PC-3 (cell line): ENCODE results near the gene TMPRSS3. TPM values are rescaled to one million over a fixed set of nuclear protein-coding genes. Genes with fewer than 3 reads are reported as not detected.

Experiments
- ATAC-seq: fragments of 200-7000 bp; cut with Tn5 transposase; 2 replicates; pipeline ENCODE4 v1.9.1; 2020; ENCODE audit warnings: mild to moderate bottlenecking, moderate library complexity
- BruUV-seq: library from RNA; stranded (reverse); fragments of 400-500 nt; replicated peaks from 2 replicates; lab custom pipeline; 2021; lab: Mats Ljungman, UMichigan
- CTCF ChIA-PET: fragments of 300-600 bp; sonication (Branson Sonifier 250); formaldehyde crosslinking; loops from one replicate; lab custom pipeline; 2022; ENCODE audit warnings: antibody characterized with exemption; lab: Charles Lee
- POLR2A ChIA-PET: fragments of 300-600 bp; sonication (Branson Sonifier 250); formaldehyde crosslinking; loops from one replicate; lab custom pipeline; 2022; ENCODE audit warnings: antibody characterized with exemption; ENCODE audit not compliant: unreplicated experiment; lab: Charles Lee
- DNase-seq: peaks from one replicate; pipeline ENCODE4 v3.0.0-alpha.2; 2015
- H2AFZ ChIP-seq: fragments of 300-600 bp; sonication (generic); 2 replicates; pipeline ENCODE4 v1.6.0; 2016; ENCODE audit warnings: antibody characterized with exemption, low read length
- H3F3A ChIP-seq: fragments of 300-600 bp; sonication (generic); one replicate; pipeline ENCODE4 v1.6.0; 2017; ENCODE audit warnings: antibody characterized with exemption, low read length, control low read depth, mild to moderate bottlenecking; ENCODE audit not compliant: unreplicated experiment
- H3K27ac ChIP-seq: fragments of 300-600 bp; sonication (generic); 2 replicates; pipeline ENCODE4 v1.5.1; 2016; ENCODE audit warnings: mild to moderate bottlenecking, low read length
- H3K27me3 ChIP-seq: fragments of 300-600 bp; sonication (generic); 2 replicates; pipeline ENCODE4 v1.6.1; 2016; ENCODE audit warnings: low read length, mixed read lengths
- H3K36me3 ChIP-seq: fragments of 300-600 bp; sonication (generic); 2 replicates; pipeline ENCODE4 v1.6.1; 2016; ENCODE audit warnings: low read depth, mixed run types, low read length, mixed read lengths
- H3K4me1 ChIP-seq: fragments of 300-600 bp; sonication (generic); 2 replicates; pipeline ENCODE4 v1.5.1; 2016; ENCODE audit warnings: low read length; ENCODE audit not compliant: insufficient read depth
- H3K4me2 ChIP-seq: fragments of 300-600 bp; sonication (generic); 2 replicates; pipeline ENCODE4 v1.6.0; 2016; ENCODE audit warnings: low read length
- H3K4me3 ChIP-seq: fragments of 300-600 bp; sonication (generic); 2 replicates; pipeline ENCODE4 v1.5.1; 2016; ENCODE audit warnings: mild to moderate bottlenecking, low read length, mixed read lengths
- H3K79me2 ChIP-seq: fragments of 300-600 bp; sonication (generic); 2 replicates; pipeline ENCODE4 v1.6.1; 2017; ENCODE audit warnings: low read length, mixed read lengths
- H3K9ac ChIP-seq: fragments of 300-600 bp; sonication (generic); 2 replicates; pipeline ENCODE4 v1.6.0; 2016; ENCODE audit warnings: mild to moderate bottlenecking, low read length
- H3K9me2 ChIP-seq: fragments of 300-600 bp; sonication (generic); replicated peaks from 2 replicates; pipeline ENCODE4 v1.6.1; 2016; ENCODE audit warnings: mixed run types, low read length, mixed read lengths
- H3K9me3 ChIP-seq: fragments of 300-600 bp; sonication (generic); 2 replicates; pipeline ENCODE4 v1.6.1; 2016; ENCODE audit warnings: low read length, mixed read lengths
- H4K20me1 ChIP-seq: fragments of 300-600 bp; sonication (generic); 2 replicates; pipeline ENCODE4 v1.6.1; 2016; ENCODE audit warnings: low read length, mixed read lengths
- CTCF ChIP-seq: fragments of 300-600 bp; sonication (generic); conservative IDR thresholded peaks from 2 replicates; pipeline ENCODE4 v1.5.1; 2017; ENCODE audit warnings: antibody characterized with exemption, low read depth, mild to moderate bottlenecking, low read length
- EZH2 ChIP-seq: fragments of 300-600 bp; sonication (generic); IDR thresholded peaks from one replicate; pipeline ENCODE4 v1.6.1; 2017; ENCODE audit warnings: antibody characterized with exemption, mild to moderate bottlenecking, low read length; ENCODE audit not compliant: unreplicated experiment
- EZH2phosphoT487 ChIP-seq: fragments of 300-600 bp; sonication (generic); IDR thresholded peaks from 2 replicates; pipeline ENCODE4 v1.6.1; 2018; ENCODE audit warnings: mild to moderate bottlenecking, antibody characterized with exemption, low read length, borderline replicate concordance
- intact Hi-C: fragments of 100-400 bp; cut with micrococcal nuclease; formaldehyde crosslinking; loops from 2 replicates; pipeline ENCODE4 v1.9.0; 2023
- total RNA-seq: library from RNA; depleted of rRNA; stranded (reverse); fragments of >200 nt; gene quantifications from 2 replicates; pipeline ENCODE4 v1.2.3, GENCODE V29; 2014

The TMPRSS3 gene
- total RNA-seq, 1 experiment from 2014 or later = not detected

- no TSS peak for BruUV-seq
- DNase-seq = no peak
- POLR2A ChIA-PET = no interaction called here
- Histone ChIP-seq H3K9me3 (no peaks in the 10 kb centered on the region), H3K27ac (no peak overlapping the region), H2AFZ (no peak overlapping the region), H3K27me3 (no peaks in the 10 kb centered on the region), H3K9ac (no peak overlapping the region), H3K36me3 (no peaks in the 10 kb centered on the region), H3F3A (no peaks in the 10 kb centered on the region), H3K4me1 (peaks cover 21% of the 10 kb centered on the region), H3K79me2 (no peaks in the 10 kb centered on the region), H4K20me1 (no peaks in the 10 kb centered on the region), H3K4me2 (no peak overlapping the region), H3K4me3 (no peak overlapping the region), H3K9me2 (no peaks in the 10 kb centered on the region)
- CTCF ChIA-PET = interaction anchor here (0.5 to 0.7 kb wide), 2 partner anchors 24 to 68 kb away, joined by 3 read pairs; no protein-coding TSS in a partner anchor
- ATAC-seq = no peak
- intact Hi-C loops = loop anchor here (2.0 to 5.0 kb wide), 2 partner anchors 13 to 232 kb away; partner anchors contain the start of gene TFF1
- no peak for TF ChIP-seq CTCF
- TF ChIP-seq EZH2 = no peak
- TF ChIP-seq EZH2phosphoT487 = no peak
These were observed 16.2 kb downstream of the TMPRSS3 start for GRCh38 chr21:42379426-42380215.

GRCh38 chr21:42378418-42378817 is 17.4 kb downstream of the TMPRSS3 start:
- ChIA-PET CTCF (no interaction called here), POLR2A (no interaction called here)
- intact Hi-C loops = no loop called here
- H3K4me2 ChIP-seq = no peak overlapping the region
- no peaks in the 10 kb centered on the region for H3K36me3 ChIP-seq
- no peak overlapping the region for H3K9ac ChIP-seq
- no peak overlapping the region for H3K27ac ChIP-seq
- H3K4me1 ChIP-seq = peaks cover 14% of the 10 kb centered on the region
- no peak for DNase-seq
- H2AFZ ChIP-seq = no peak overlapping the region
- no TSS peak for BruUV-seq
- H3K9me3 ChIP-seq = no peaks in the 10 kb centered on the region
- no peaks in the 10 kb centered on the region for H3F3A ChIP-seq
- ATAC-seq = no peak
- no peak overlapping the region for H3K4me3 ChIP-seq
- no peaks in the 10 kb centered on the region for H3K9me2 ChIP-seq
- TF ChIP-seq EZH2 = no peak
- no peak for TF ChIP-seq CTCF
- no peak for TF ChIP-seq EZH2phosphoT487
- H3K79me2 ChIP-seq = no peaks in the 10 kb centered on the region
- no peaks in the 10 kb centered on the region for H3K27me3 ChIP-seq
- no peaks in the 10 kb centered on the region for H4K20me1 ChIP-seq

GRCh38 chr21:42377951-42378340 is 17.9 kb downstream of the TMPRSS3 start:
- ATAC-seq = no peak
- H3K4me2 ChIP-seq = no peak overlapping the region
- no peak overlapping the region for H3K27ac ChIP-seq
- intact Hi-C loops = no loop called here
- H3K79me2 ChIP-seq = no peaks in the 10 kb centered on the region
- H3K4me3 ChIP-seq = no peak overlapping the region
- ChIA-PET POLR2A (interaction anchor here (0.6 kb wide), 1 partner anchor 11 kb away, joined by 5 read pairs; no protein-coding TSS in a partner anchor), CTCF (no interaction called here)
- no peaks in the 10 kb centered on the region for H3K27me3 ChIP-seq
- no TSS peak for BruUV-seq
- H3K9ac ChIP-seq = no peak overlapping the region
- peaks cover 14% of the 10 kb centered on the region for H3K4me1 ChIP-seq
- H3K9me3 ChIP-seq = no peaks in the 10 kb centered on the region
- H3K36me3 ChIP-seq = no peaks in the 10 kb centered on the region
- TF ChIP-seq EZH2phosphoT487 (no peak), EZH2 (no peak), CTCF (no peak)
- no peaks in the 10 kb centered on the region for H4K20me1 ChIP-seq
- H2AFZ ChIP-seq = no peak overlapping the region
- H3K9me2 ChIP-seq = no peaks in the 10 kb centered on the region
- H3F3A ChIP-seq = no peaks in the 10 kb centered on the region
- no peak for DNase-seq
